Colon (tissue), 2 donors: ENCODE data around the gene AOPEP.
"Not testable (repeated sequence)": the region's sequence is repeated elsewhere in the genome, so short reads cannot be mapped to it uniquely, and the experiment has no call there.

Source experiments
- FAIRE-seq: peaks from 2 replicates; lab custom pipeline; 2012; peaks lifted over from hg19 to GRCh38; lab: Jason Lieb, UNC
- donor health status: control.
- donor health status: control.

The AOPEP gene

DNA sequence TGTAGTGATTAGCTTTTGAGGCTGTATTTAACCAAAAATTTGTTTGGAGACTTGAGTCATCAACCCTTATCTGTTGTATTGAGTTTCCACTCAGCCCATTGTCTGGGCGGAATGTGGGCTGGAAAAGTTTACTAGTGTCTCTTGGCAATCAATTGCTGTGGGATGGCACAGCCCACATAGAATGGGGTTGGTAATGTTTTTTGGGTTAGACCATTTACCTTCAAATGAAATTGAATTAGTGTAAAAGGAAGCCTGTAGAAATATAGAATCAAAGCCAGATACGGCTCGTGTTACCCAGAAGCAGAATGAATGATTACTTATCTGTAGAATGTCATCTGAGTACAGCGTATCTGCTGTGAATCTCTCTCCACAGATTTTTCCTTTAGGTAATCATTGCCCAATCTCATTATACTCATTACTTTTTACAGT lies 142.9 kb downstream of the AOPEP start:
- FAIRE-seq: no peak

DNA sequence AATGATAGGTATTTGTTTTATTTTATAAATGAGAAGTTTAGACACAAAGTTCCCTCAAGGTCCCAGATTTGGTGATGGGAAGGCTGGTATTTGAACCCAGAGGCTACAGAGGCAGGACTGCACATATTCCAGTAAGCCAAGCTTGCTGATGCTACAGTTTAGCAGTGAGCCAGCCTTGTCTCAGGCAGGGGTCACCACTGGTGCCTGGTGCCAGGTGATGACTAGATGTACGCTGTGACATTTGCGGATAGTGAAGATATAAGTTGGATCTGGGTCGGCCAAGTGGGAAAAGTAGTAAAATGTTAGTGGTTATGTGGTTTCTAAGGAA lies 143.9 kb downstream of the AOPEP start:
- FAIRE-seq: no peak

DNA sequence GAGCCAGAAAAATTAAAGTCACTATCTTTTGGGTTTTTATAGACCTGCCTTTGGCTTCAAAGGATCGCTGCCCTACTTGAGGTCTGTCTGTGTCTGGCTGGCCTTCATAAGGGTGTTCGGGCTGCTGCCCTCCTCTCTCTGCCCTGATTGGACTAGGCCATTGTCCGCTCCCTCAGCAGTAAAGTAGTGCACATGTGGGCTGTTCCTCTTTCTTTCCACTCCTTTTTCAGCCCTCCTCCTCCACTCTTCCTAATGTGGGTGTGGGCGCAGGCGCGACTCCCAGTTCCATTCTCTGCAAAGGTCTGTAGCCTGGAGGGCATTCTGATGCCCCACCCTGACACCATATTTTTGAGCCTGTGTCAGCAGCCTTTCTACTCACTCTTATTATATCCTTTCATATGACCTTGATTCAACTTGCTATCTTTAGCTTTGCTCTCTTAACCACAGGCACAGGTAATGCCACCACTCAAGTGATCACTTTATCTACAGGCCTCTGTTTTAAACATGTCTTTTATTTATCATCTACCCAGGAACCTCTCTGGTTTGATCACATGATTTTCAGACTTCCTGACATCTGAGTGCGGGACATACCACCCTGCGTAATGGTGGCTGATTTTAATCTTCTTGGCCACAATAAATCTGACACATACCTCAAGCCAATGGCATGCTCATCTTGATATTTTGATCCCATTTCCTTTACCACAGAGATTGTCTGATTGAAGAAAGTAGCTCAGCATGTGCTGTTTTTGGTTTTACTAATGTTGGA lies 144.5 kb downstream of the AOPEP start:
- FAIRE-seq: no peak

DNA sequence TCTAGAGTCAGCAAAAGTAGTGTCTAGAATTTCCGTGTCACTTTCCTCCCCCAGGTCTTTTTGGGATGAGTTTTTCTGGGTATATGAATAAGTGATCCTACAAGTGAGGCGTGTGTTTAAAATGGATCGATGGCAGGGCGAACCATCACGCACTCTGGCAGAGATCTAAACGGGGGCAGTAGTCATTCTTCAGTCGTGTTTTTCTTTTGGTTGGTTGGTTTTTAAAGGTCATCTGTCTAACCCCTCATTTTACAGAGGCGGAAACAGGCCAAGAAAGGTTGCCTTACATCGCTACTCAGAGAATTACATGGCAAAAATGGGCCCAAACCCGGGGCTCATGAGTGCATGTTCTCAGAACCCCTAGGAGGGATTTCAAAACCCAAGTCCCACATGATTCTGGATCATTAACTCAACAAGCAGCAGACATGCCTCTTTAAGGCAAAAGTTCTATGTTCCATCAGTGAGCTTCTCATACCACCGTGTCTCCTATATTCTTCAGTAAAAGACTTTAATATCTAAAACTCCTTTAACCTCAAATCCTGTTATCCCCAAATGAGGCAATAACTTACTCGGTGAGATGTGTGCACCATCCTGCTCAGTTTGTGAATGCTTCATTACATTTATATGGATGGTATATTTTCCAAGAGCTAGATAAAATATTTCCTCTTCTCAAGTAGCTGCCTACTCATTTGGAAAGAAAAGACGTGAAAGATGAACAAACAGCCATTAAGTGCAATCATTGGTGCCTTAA lies 145.8 kb downstream of the AOPEP start:
- FAIRE-seq: no peak

DNA sequence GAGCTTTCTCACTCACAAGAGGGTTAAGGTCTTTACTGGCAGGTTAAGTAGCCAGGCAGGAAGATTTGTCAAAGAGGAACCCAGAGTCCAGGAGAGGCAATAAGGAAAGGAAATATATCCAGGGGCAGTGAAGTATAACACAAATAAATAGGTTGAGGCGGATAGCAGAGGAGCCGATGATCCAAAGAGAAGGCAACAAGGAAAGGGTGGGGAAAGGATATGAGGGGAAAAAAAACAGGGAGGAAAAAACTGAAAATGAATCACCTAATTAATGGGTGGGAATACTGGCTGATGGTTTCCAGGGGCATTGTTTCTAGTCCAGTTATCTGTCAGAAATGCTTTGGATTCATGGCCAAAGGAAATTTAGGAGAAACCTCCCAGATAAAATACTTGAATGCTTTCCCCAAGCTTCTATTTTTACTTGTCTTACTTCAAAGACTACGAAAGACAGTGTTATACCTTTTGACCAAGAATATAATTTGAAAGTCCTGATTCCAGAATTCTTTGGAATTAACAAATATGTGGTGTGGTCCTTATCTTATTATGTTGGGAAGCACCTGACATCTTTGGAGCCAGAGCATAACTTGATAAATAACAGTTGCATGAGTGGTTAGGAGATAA lies 146.5 kb downstream of the AOPEP start:
- FAIRE-seq: no peak

DNA sequence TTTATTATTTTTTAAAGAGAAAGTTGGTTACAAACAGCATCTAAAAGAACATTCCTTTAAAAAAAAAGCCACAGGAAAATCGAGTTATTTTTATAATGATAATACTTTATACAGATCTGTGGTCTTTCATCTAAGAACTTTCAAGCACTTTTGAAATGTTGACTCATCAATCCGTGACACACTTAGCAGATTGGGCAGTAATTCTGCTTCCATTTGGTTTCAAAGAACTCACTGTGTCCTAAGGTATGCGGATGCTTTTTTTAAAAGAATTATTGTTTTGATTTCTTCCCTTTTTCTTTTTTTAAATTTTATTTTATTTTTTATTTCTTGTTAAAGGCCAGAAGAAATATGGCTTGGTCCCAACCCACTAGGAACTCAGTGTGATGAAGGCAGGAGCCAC lies 147.8 kb downstream of the AOPEP start:
- no peak for FAIRE-seq

DNA sequence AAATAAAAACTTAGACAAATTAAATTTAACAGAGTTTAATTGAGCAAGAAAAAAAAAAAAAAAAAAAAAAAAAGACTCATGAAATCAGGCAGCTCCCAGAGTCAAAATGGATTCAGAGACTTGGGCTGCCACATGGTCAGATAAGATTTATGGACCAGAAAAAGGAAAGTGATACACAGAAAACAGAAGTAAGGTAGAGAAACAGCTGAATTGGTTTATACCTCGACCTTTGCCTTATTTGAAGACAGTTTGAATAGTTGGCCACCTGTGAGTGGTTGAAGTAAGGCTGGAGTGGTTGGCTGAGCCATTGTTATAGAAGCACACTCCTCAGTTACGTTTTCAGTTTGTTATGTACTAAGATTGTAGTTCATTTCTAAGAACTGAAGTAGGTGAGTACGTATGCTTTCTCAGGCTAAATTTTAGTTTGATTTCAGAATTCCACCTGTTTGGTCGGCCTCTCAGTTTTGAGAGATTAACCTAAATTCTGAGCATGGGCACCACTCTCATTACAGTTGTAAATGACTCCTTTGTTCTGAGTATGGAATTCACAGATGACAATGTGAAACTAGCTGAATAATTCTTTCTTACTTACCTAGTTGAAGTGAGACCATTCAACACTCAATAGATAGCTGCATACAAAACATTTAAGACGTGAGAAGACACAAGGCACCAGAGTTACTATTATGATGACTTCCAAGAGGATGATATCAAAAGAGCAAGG lies 149.0 kb downstream of the AOPEP start:
- peak; percentile 58 for FAIRE-seq

DNA sequence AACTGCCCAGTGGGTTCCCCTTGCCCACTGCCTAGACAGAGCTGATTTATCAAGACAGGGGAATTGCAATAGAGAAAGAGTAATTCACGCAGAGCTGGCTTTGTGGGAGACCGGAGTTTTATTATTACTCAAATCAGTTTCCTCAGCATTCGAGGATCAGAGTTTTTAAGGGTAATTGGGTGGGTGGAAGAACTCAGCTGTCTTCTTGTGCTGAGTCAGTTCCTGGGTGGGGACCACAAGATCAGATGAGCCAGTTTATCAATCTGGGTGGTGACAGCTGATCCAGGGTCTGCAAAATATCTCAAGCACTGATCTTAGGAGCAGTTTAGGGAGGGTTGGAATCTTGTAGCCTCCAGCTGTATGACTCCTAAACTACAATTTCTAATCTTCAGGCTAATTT lies 152.3 kb downstream of the AOPEP start:
- not testable (repeated sequence) for FAIRE-seq

DNA sequence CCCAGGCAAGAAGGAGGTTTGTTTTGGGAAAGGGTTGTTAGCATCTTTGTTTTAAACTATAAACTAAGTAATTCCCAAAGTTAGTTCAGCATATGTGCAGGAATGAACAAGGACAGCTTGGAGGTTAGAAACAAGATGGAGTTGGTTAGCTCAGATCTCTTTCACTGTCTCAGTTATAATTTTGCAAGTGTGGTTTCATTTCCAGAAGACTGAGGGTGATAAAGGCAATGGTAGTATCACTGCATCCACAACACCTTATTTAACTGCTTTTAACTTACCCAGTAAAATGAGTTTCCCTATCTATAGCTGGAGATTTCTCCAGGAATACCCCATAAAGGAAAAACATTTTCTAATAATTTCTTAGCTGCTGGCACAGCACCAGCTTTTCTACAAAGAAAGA lies 152.7 kb downstream of the AOPEP start:
- no peak for FAIRE-seq

DNA sequence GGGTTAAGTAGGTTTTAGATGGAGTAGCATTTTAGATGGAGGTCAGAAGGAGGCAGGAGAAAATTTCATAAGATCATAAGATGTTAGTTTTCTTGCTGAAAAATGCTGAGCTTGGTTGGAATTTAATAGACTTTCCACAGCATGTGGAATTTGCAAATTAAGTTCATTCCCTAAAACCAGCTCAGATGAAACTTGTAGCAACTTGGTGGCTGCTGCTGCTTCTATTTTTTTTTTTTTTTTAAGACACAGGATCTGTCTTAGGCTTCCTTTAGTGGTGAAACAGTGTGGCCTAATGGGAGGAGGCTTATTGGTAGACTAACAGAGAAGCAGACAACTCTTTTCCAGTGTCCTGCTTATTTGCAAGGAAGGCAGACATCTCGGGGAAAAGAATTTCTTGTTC lies 154.5 kb downstream of the AOPEP start:
- FAIRE-seq: no peak

DNA sequence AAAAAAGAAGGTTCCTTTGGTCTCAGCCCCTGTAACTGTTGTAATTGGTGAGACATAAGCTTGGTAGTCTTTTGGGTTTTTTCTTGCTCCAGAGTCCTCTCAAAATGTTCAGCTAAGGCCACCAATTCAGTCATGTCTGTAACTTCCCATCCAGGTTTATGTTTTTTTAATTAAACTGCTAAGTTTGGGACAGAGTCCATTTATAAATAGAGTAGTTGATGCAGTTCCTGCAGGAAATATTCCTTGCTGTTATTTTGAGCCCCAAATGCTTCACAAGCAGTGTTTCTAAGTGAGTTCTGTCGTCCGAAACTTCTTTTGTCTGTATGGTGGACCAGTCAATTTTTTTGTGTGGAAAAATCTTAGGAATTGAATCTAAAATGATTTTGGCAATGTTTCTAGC lies 155.0 kb downstream of the AOPEP start:
- FAIRE-seq: no peak

DNA sequence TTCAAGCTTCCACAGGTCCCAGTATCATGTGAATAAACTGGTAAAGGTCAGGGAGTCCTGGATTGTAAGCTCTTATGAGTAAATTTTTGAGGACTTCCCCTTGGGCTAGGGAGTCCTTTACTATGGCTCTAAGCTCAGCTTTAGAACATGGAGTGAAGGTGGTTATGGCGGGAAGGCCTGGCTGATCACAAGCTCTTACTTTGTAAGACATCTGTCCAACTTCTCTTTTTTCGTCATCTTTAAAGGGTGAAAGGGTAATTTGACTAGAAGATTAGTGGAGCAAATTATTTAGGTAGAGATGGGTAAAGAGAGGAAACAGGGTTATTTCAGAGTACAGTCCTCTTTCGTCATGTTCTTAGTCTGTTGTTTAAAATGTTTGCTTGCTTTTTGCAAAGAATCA lies 155.4 kb downstream of the AOPEP start:
- no peak for FAIRE-seq

DNA sequence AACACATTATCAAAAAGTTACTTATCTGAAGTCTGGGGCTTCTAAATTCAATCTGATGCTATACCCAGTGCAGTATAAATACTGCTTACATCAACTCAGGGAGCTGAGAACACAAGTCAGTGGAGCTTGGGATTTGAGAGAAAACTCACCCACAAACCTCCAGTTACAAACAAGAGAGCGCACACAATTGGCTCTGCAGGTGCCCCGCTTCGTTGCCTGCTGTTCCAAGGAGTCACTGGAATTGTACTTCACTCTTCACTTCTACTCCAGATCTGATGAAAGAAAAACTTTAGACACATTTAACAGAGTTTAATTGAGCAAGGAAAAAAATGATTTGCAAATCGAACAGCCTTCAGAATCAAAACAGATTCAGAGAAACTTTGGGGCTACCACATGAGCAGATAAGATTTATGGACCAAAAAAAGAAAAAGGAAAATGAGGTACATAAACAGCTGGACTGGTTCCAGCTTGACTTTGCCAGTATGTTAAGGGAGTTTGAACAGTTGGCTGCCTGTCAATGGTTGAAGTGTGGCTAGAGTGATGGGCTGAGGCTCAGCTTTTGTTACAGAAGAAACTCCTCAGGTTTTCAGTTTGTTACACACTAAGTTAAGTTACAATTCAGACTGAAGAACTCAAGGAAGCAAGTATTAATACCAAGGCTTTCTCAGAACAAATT lies 156.6 kb downstream of the AOPEP start:
- no peak for FAIRE-seq

DNA sequence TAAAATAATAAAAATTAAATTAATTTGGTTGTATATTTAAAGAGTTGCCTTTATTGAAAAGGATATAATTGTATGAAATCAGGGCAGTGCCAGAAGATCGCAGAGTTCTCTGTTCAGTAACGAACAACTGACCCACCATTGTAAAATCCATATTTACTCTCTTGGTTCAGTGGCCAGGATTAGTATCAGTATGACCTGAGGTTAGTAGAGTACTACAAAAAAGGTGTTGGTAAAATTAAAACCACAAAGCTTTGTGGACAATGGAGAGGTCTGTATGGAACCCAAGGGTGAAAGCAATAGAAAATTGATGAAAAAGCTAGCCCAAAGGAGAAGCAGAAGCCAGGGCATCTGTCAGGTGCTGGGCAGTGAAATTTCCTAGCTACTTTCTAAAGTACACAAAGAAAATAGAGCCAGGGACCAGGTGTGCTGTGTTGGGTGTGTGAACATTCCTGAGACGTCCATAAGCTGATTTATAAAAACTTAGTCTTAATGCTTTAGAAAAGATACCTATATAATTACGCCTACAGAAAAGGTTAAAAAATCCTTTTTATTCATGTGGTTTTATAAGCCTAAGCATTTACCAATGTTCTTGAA lies 159.5 kb downstream of the AOPEP start:
- FAIRE-seq: no peak

DNA sequence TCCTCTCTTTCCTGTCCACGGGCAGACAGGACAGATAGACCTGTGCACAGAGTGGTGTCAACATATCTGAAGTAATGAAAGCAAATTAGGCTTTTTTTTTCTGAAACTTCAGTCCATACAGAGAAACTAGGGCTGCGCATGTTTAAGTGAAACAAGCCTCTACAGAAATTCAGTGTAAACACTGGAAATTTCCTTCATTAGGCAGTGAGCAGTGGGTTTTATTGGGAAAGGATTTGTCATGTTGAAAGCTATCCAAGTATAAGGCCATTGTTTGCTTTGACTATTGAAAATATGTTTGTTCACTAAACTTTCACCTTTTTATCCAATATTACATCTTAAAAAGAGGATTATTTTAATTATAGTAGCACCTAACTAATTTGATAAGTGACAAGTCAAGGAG lies 161.2 kb downstream of the AOPEP start:
- FAIRE-seq: no peak

DNA sequence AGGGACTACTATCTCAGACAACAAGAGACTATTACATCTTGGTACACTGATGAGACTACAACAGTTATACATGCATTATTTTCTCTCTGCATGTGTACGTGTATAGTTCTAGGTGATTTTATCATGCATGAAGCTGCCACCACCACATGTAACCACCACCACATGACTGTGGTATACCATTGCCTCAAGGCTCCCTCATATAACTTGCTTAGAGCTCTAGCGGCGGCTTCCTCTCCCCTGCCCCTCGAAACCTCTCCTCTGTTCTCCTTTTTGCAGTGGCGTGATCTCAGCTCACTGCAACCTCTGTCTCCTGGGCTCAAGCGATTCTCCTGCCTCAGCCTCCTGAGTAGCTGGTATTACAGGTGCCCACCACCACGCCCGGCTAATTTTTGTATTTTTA lies 162.3 kb downstream of the AOPEP start:
- FAIRE-seq: no peak

DNA sequence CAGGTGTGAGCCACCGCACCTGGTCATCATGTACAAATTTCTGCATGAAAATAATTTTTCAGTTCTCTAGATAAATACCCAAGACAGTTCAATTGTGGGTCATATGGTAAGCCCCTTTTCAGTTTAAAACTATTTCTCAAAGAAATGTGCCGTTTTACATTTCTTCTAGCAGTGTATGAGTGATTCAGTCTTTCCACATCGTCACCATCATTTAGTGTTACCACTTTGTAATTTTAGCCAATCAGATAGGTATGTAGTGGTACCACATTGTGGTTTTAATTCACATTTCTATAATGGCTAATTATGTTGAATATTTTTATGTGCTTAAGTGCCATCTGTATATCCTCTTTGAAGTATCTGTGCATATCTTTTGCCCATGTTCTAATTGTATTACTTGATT lies 163.1 kb downstream of the AOPEP start:
- no peak for FAIRE-seq

DNA sequence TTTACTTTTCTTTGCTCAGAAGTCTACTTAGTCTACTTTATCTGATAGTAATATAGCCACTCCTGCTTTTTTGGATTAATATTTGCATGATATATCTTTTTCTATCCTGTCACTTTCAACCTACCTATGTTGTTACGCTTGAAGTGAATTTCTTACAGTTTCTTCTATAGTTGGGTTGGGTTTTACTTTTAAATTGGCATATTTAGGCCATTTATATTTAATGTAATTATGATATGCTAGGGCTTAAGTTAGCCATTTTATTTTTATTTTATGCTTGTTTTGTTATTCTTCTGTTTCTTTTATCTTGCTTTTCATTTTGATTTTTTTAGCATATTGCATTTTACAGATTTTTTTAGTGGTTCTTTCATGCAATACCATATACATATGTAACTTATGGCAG lies 164.7 kb downstream of the AOPEP start:
- no peak for FAIRE-seq

DNA sequence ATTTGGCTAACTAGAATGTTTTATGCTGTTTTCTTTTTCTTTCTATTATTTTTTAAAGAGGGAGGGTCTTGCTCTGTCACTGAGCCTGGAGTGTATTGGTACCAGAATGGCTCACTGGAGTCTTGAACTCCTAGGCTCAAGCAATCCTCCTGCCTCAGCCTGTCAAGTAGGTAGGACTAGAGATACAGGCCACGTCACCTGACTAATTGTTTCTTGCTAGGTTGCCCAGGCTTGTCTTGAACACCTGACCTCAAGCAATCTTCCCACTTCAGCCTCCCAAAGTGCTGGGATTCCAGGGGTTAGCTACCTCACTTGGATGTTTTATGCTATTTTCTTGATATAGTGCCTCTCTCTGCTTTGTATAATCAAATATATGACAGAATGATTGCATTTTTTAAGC lies 166.2 kb downstream of the AOPEP start:
- FAIRE-seq: no peak

DNA sequence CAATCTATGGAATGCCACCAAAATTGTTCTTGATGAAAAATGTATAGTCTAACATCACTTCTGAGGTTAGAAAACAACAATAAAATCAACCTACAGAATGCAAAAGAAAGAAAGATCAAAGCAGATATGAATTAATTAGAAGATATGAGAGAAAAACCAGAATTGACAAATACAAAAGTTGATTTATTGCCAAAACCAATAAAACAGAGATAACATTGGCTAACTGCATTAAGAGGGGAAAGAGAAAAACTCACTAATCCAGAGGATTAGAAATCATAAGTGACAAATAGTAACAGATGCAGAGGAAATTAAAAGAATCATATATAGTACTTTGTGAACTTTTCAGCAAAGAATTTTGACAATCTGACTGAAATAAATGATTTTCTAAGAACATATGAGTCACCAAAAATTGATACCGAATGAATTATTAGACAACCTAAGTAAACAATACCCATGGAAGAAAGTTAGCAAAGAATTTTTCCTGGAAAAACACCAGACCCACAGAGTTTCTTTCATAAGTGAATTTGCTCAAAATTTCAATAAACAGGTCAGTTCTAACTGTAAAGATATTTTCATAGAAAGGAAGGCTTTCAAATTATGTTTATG lies 167.7 kb downstream of the AOPEP start:
- FAIRE-seq: no peak

DNA sequence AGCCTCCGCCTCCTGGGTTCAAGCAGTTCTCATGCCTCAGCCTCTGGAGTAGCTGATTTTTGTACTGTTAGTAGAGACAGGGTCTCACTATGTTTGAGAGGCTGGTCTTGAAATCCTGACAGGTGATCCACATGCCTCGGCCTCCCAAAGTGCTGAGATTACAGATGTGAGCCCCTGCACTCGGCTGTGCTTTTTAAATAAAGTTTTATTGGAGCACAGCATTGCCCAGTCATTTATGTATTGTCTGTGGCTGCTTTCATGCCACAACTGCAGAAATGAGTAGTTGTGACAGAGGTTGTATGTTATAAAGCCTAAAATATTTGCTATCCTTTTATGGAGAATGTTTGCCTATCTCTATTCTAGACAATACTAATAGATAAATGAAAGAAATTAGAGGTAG lies 169.2 kb downstream of the AOPEP start:
- FAIRE-seq: no peak
